HL-60 (cell line): Measurements from ENCODE around the gene RAMP2.
A peak's percentile ranks its signal among the peaks of the same experiment; 100 is the strongest.

ENCODE experiments used
- DNase-seq, 2 experiments: peaks; one replicate each; pipeline ENCODE4 v3.0.0-alpha.2; 2010 to 2020; ENCODE audit warnings: low read depth in 1 of 2, low spot score in 1 of 2
- H3K27ac ChIP-seq: fragments of 250-450 bp; sonication (Bioruptor Pico); replicated peaks from 2 replicates; pipeline ENCODE4 v1.5.1; 2020; ENCODE audit warnings: mild to moderate bottlenecking, moderate library complexity
- H3K27me3 ChIP-seq: fragments of 250-450 bp; sonication (Bioruptor Pico); 2 replicates; pipeline ENCODE4 v1.5.1; 2021; ENCODE audit warnings: mild to moderate bottlenecking, moderate library complexity; ENCODE audit not compliant: insufficient read depth, poor library complexity, severe bottlenecking
- H3K4me3 ChIP-seq: replicated peaks from 2 replicates; pipeline ENCODE4 v1.5.1; 2011; ENCODE audit warnings: mild to moderate bottlenecking, control low read depth, low read length; ENCODE audit not compliant: insufficient read depth
- GABPA ChIP-seq: IDR thresholded peaks from 2 replicates; pipeline ENCODE4 v1.6.1; 2012; ENCODE audit warnings: low read depth
- POLR2AphosphoS5 ChIP-seq: IDR thresholded peaks from 2 replicates; pipeline ENCODE4 v1.6.1; 2012; ENCODE audit warnings: low read depth
- SPI1 ChIP-seq: IDR thresholded peaks from 2 replicates; pipeline ENCODE4 v1.6.1; 2012; ENCODE audit warnings: low read depth, mild to moderate bottlenecking, borderline replicate concordance
- long read RNA-seq: library from polyadenylated mRNA; unstranded; transcript quantifications from one replicate; pipeline ENCODE4 v2.0.0, GENCODE V29; 2020
- TF ChIP-seq, protein P1 (sequence below): IDR thresholded peaks from one replicate; pipeline ENCODE4 v1.5.1; 2011; ENCODE audit warnings: low read length, control low read depth, inconsistent platforms; ENCODE audit not compliant: insufficient read depth
- TF ChIP-seq, protein P2 (sequence below): IDR thresholded peaks from 2 replicates; pipeline ENCODE4 v1.6.1; 2012; ENCODE audit warnings: low read depth; ENCODE audit not compliant: insufficient replicate concordance

The RAMP2 gene, protein sequence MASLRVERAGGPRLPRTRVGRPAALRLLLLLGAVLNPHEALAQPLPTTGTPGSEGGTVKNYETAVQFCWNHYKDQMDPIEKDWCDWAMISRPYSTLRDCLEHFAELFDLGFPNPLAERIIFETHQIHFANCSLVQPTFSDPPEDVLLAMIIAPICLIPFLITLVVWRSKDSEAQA
- long read RNA-seq, result 0 reads

DNA sequence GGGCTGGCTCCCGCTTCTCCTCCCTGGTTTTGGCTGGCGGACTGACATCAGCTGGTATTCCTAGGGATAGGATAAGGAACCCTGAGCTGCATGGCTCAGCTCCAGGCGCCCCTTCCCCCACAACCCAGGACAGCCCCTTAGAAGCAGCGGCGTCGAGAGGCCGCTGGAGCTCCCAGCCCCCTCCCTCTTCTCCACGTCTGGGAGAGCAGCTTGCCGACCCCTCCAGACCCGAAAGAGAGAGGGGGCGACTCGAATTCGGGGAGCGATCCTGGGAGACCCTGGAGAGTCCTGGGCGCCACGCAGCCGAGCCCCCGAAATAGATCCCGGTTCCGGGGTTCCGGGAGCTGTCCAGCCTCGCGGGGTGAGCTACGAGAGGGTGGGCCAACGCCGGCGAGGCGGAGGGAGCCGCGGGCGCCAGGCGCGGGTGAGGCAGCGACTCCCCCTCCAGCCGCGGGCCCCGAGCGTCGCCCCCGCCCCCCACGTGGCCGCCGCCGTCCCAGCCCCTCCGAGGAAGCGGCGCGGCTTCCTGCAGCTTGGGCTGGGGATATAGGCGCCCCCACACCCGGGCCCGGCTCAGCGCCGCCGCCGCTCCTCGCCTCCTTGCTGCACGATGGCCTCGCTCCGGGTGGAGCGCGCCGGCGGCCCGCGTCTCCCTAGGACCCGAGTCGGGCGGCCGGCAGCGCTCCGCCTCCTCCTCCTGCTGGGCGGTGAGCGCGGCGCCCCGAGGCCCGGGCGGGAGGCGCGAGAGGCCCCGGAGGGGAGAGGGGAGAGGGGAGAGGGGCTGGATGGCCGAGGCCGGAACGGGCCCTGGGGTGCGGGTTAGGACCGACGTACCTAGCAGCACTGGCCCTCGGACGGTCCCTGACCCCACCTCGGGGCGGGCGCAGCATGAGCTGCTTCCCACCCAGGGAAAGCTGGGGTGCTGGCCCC is at the start of gene RAMP2:
TSS of gene RAMP2 (plus strand) at position 576 of the 930 bp plus-strand sequence. CDS start at position 611, 35 bp downstream.
- no peak for DNase-seq

DNA sequence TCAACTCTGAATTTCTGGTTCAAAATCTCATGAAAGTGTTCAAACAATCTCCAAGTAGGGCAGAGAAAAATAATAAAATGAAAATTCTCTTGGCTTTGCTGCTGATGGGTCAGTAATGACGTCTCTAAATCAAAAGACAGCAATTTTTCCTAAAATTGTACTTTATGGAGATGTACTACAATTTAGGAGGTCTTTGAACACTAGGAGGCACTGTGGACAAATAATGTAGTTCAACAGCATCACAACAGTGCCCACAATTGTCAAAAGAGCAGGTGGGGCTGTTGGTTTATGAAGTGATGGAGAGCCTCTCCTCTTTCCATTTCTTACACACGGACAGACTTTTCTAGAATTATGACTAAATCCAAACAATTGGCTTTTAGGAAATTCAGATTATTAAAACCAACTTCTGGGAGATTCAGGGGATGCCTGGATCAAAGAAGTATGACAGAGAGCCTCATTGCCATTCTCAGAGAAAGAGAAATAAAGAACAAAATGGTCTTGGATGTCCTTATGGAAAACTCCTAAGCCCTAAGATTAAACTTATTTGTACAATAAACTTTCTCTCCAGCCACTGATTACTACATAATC is 39.9 kb upstream of the RAMP2 start:
- TF ChIP-seq, protein P1, sequence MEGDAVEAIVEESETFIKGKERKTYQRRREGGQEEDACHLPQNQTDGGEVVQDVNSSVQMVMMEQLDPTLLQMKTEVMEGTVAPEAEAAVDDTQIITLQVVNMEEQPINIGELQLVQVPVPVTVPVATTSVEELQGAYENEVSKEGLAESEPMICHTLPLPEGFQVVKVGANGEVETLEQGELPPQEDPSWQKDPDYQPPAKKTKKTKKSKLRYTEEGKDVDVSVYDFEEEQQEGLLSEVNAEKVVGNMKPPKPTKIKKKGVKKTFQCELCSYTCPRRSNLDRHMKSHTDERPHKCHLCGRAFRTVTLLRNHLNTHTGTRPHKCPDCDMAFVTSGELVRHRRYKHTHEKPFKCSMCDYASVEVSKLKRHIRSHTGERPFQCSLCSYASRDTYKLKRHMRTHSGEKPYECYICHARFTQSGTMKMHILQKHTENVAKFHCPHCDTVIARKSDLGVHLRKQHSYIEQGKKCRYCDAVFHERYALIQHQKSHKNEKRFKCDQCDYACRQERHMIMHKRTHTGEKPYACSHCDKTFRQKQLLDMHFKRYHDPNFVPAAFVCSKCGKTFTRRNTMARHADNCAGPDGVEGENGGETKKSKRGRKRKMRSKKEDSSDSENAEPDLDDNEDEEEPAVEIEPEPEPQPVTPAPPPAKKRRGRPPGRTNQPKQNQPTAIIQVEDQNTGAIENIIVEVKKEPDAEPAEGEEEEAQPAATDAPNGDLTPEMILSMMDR, result peak; percentile 31
- TF ChIP-seq GABPA, result no peak
- Histone ChIP-seq H3K27me3 (no peaks in the 10 kb centered on the region), H3K27ac (no peak overlapping the region), H3K4me3 (no peak overlapping the region)
- peak; percentile 24 to 52 for DNase-seq

More for the DNA sequence above, at the start of gene RAMP2:
- Histone ChIP-seq H3K4me3 (peak within 1 kb of the TSS; percentile 11; the same call in 1 of the 2 replicates), H3K27me3 (peaks cover 32% of the 10 kb centered on the region), H3K27ac (no peak within 1 kb of the TSS)
- no peak for TF ChIP-seq POLR2AphosphoS5
- no peak for TF ChIP-seq GABPA
- TF ChIP-seq, protein P2, sequence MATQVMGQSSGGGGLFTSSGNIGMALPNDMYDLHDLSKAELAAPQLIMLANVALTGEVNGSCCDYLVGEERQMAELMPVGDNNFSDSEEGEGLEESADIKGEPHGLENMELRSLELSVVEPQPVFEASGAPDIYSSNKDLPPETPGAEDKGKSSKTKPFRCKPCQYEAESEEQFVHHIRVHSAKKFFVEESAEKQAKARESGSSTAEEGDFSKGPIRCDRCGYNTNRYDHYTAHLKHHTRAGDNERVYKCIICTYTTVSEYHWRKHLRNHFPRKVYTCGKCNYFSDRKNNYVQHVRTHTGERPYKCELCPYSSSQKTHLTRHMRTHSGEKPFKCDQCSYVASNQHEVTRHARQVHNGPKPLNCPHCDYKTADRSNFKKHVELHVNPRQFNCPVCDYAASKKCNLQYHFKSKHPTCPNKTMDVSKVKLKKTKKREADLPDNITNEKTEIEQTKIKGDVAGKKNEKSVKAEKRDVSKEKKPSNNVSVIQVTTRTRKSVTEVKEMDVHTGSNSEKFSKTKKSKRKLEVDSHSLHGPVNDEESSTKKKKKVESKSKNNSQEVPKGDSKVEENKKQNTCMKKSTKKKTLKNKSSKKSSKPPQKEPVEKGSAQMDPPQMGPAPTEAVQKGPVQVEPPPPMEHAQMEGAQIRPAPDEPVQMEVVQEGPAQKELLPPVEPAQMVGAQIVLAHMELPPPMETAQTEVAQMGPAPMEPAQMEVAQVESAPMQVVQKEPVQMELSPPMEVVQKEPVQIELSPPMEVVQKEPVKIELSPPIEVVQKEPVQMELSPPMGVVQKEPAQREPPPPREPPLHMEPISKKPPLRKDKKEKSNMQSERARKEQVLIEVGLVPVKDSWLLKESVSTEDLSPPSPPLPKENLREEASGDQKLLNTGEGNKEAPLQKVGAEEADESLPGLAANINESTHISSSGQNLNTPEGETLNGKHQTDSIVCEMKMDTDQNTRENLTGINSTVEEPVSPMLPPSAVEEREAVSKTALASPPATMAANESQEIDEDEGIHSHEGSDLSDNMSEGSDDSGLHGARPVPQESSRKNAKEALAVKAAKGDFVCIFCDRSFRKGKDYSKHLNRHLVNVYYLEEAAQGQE, result peak; percentile 86
- no peak for TF ChIP-seq SPI1
- TF ChIP-seq, protein P1, result no peak

DNA sequence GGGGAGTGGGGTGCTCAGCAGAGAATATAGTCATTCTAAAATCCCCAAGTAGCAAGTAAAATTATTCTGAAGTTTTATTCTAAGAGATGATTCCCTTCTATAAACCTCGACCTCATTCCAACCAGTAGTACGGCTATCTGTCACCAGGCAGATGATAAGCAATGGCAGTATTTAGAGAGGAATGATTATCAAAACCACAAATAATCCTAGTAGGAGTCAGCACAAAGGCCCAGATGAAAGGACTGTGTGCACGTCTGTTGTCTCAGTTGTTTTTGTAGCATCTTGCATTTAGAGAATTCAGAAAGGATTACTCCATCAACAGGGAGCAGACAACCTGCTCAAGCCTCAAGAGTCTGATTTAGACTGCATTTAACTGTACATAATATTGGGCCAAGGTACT is 37.4 kb upstream of the RAMP2 start:
- Histone ChIP-seq H3K27me3 (no peaks in the 10 kb centered on the region), H3K4me3 (no peak overlapping the region), H3K27ac (no peak overlapping the region)
- no peak for DNase-seq
- no peak for TF ChIP-seq POLR2AphosphoS5
- TF ChIP-seq GABPA, result no peak
- TF ChIP-seq SPI1, result no peak
- TF ChIP-seq, protein P2, result no peak
- TF ChIP-seq, protein P1, result no peak
